Calu3 (cell line): ENCODE measurements around the gene COA7. TPM values are rescaled to one million over a fixed set of nuclear protein-coding genes. Genes with fewer than 3 reads are reported as not detected.

Experiments
- BruUV-seq: library from RNA; stranded (reverse); fragments of 400-500 nt; replicated peaks from 2 replicates; lab custom pipeline; 2021; lab: Mats Ljungman, UMichigan
- CTCF ChIA-PET: fragments of 300-600 bp; sonication (Branson Sonifier 250); formaldehyde crosslinking; loops from one replicate; lab custom pipeline; 2022; ENCODE audit warnings: antibody characterized with exemption; lab: Charles Lee
- DNase-seq: peaks from one replicate; pipeline ENCODE4 v3.0.0; 2022
- H3K27ac Mint-ChIP-seq: one replicate; pipeline ENCODE4 v1.8.0; 2022; ENCODE audit warnings: mixed read lengths; ENCODE audit not compliant: unreplicated experiment
- H3K27me3 Mint-ChIP-seq: one replicate; pipeline ENCODE4 v1.8.0; 2022; ENCODE audit warnings: mixed read lengths; ENCODE audit not compliant: unreplicated experiment
- H3K36me3 Mint-ChIP-seq: one replicate; pipeline ENCODE4 v1.8.0; 2022; ENCODE audit warnings: mild to moderate bottlenecking, moderate library complexity, mixed read lengths; ENCODE audit not compliant: insufficient read depth, unreplicated experiment
- H3K4me1 Mint-ChIP-seq: one replicate; pipeline ENCODE4 v1.8.0; 2022; ENCODE audit warnings: mild to moderate bottlenecking, low read depth, mixed read lengths; ENCODE audit not compliant: unreplicated experiment
- H3K4me3 Mint-ChIP-seq: one replicate; pipeline ENCODE4 v1.8.0; 2022; ENCODE audit warnings: mild to moderate bottlenecking, low read depth, moderate library complexity, mixed read lengths; ENCODE audit not compliant: unreplicated experiment
- H3K9me3 Mint-ChIP-seq: one replicate; pipeline ENCODE4 v1.8.0; 2022; ENCODE audit warnings: low read depth, mixed read lengths; ENCODE audit not compliant: unreplicated experiment
- CTCF ChIP-seq: fragments of 200-600 bp; IDR thresholded peaks from one replicate; pipeline ENCODE4 v1.8.0; 2022; ENCODE audit warnings: antibody characterized with exemption; ENCODE audit not compliant: unreplicated experiment
- intact Hi-C: fragments of 100-400 bp; cut with micrococcal nuclease; formaldehyde crosslinking; loops from one replicate; pipeline ENCODE4 v1.10.0; 2022; ENCODE audit not compliant: unreplicated experiment
- total RNA-seq: library from RNA; stranded (reverse); gene quantifications from 2 replicates; pipeline ENCODE4 v1.2.3, GENCODE V29; 2022

COA7 gene
- total RNA-seq, 1 experiment from 2014 or later, result 42.4 TPM

GRCh38 chr1:52670604-52671003 is 27.5 kb downstream of the COA7 start:
- peaks cover 7% of the 10 kb centered on the region for H3K36me3 Mint-ChIP-seq
- TF ChIP-seq CTCF, result no peak
- DNase-seq, result no peak
- CTCF ChIA-PET, result no interaction called here
- BruUV-seq, result no TSS peak
- H3K9me3 Mint-ChIP-seq, result no peaks in the 10 kb centered on the region
- no peak overlapping the region for H3K27ac Mint-ChIP-seq
- no peak overlapping the region for H3K4me3 Mint-ChIP-seq
- peaks cover 14% of the 10 kb centered on the region for H3K4me1 Mint-ChIP-seq
- intact Hi-C loops, result loop anchor here (10.0 kb wide), 1 partner anchor 546 kb away; no protein-coding TSS in a partner anchor
- no peaks in the 10 kb centered on the region for H3K27me3 Mint-ChIP-seq

DNA sequence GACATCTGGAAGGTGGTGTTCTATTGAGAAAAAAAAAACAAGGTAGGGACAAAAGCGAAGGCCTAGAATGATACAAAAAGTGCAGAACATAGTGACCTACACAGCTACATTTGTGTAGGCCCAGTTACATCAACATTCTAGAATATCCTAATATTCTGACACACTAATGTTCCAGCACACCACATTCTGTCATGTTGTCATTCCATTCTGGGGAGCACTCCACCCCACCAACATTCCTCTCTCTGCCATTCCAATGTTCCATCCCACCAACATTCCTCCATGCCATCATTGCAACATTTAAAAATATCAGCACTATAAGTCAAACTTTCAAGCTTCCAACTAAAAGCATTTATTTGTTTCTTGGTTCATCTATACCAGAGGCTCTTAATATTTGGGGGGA is 28.5 kb downstream of the COA7 start:
- DNase-seq, result no peak
- Mint-ChIP-seq H3K4me1 (peaks cover 8% of the 10 kb centered on the region), H3K36me3 (peaks cover 3% of the 10 kb centered on the region), H3K27me3 (no peaks in the 10 kb centered on the region), H3K4me3 (no peak overlapping the region), H3K27ac (no peak overlapping the region), H3K9me3 (no peaks in the 10 kb centered on the region)
- TF ChIP-seq CTCF, result no peak
- CTCF ChIA-PET, result interaction anchor here (0.7 kb wide), 2 partner anchors 138 to 163 kb away, joined by 3 to 7 read pairs; no protein-coding TSS in a partner anchor
- BruUV-seq, result no TSS peak
- intact Hi-C loops, result loop anchor here (10.0 kb wide), 1 partner anchor 545 kb away; no protein-coding TSS in a partner anchor

GRCh38 chr1:52668711-52669110 is 29.4 kb downstream of the COA7 start:
- intact Hi-C loops, result no loop called here
- no peak for TF ChIP-seq CTCF
- BruUV-seq, result no TSS peak
- Mint-ChIP-seq H3K36me3 (no peaks in the 10 kb centered on the region), H3K4me3 (no peak overlapping the region), H3K9me3 (no peaks in the 10 kb centered on the region), H3K4me1 (no peaks in the 10 kb centered on the region), H3K27ac (no peak overlapping the region), H3K27me3 (no peaks in the 10 kb centered on the region)
- CTCF ChIA-PET, result interaction anchor here (0.7 kb wide), 1 partner anchor 17 kb away, joined by 3 read pairs; no protein-coding TSS in a partner anchor
- DNase-seq, result no peak

- Mint-ChIP-seq H3K27ac (no peak overlapping the region), H3K36me3 (no peaks in the 10 kb centered on the region), H3K4me1 (peaks cover 7% of the 10 kb centered on the region), H3K9me3 (no peaks in the 10 kb centered on the region), H3K4me3 (no peak overlapping the region), H3K27me3 (no peaks in the 10 kb centered on the region)
- no peak for DNase-seq
- CTCF ChIA-PET, result interaction anchor here (0.7 kb wide), 1 partner anchor 16 kb away, joined by 3 read pairs; no protein-coding TSS in a partner anchor
- no peak for TF ChIP-seq CTCF
- no TSS peak for BruUV-seq
- intact Hi-C loops, result no loop called here
These were observed 30.2 kb downstream of the COA7 start for GRCh38 chr1:52667984-52668383.
